Thyroid gland (tissue), 4 donors: ENCODE measurements around the gene ANKRD9.
"Not testable (repeated sequence)": the region's sequence is repeated elsewhere in the genome, so short reads cannot be mapped to it uniquely, and the experiment has no call there.

ENCODE experiments used
- CTCF ChIP-seq, 6 experiments: fragments of 200-600 bp in 3 of 6; fragments of 450-650 bp in 3 of 6; sonication (generic) in 3 of 6; IDR thresholded peaks; one replicate each; pipeline ENCODE4 v1.5.1; 2016 to 2019; ENCODE audit warnings: antibody characterized with exemption in 6 of 6, mild to moderate bottlenecking in 2 of 6, inconsistent platforms in 1 of 6, moderate library complexity in 1 of 6
- POLR2A ChIP-seq, 2 donors: fragments of 450-650 bp; IDR thresholded peaks; one replicate each; pipeline ENCODE4 v1.6.1; 2017; ENCODE audit warnings: antibody characterized with exemption in 2 of 2, mild to moderate bottlenecking in 2 of 2, moderate library complexity in 1 of 2

GRCh38 chr14:102519709-102520108, 10.1 kb upstream of the ANKRD9 start:
- TF ChIP-seq CTCF, POLR2A (IDR thresholded peaks at IDR 0.05): not testable (repeated sequence)
